Activated T-cell treated with anti-CD3 and anti-CD28 coated beads for 4 hours (primary cell): Measurements from ENCODE around the gene KANK4.
"Not testable (repeated sequence)": the region's sequence is repeated elsewhere in the genome, so short reads cannot be mapped to it uniquely, and the experiment has no call there.

Source experiments
- DNase-seq: peaks from one replicate; pipeline ENCODE4 v3.0.0-alpha.2; 2020

Gene KANK4

DNA sequence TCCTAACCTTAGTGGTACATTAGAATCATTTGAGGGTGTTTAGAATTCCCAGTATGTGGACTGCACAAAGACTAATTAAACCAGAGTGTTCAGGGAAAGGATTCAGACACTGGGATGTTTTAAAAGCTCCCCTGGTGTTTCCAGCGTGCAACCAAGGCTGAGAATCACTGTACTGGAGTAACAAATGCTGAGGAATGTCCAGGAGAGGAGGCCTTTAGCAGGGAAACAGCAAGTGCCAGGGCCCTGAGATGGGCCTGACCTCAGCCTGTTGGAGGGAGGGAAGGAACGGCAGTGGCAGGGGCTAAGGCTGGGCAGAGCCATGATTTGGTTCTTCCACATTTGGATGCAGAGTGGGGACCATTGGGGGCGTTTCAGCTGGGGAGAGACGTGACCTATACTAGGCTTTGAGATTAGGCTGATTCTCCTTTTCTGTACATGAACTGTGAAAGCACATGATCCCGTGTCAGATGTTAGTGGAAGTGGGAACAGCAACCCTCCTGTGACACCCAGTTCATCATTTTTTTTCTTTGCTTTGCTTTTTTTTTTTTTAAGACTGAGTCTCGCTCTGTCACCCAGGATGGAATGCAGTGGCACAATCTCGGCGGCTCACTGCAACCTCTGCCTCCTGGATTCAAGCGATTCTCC is 49.3 kb downstream of the KANK4 start:
- DNase-seq, result no peak

DNA sequence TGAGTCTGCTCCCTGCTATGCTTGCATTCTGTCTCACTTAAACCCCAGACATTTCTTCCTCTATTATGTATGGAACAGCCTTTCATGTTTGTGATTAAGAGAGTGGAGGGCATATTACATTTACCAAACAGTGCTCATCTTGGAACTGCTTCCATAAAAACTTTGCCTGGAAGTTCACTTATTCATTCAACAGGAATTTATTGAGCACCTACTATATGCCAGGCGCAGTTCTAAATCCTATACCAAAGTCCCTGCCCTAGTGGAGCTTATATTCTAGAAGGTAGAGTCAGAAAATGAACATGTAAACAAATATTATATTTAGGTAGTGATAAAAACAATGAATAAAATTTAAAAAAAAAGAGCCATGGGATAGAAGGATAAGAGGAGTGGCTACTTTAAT is 49.8 kb downstream of the KANK4 start:
- DNase-seq, result no peak

DNA sequence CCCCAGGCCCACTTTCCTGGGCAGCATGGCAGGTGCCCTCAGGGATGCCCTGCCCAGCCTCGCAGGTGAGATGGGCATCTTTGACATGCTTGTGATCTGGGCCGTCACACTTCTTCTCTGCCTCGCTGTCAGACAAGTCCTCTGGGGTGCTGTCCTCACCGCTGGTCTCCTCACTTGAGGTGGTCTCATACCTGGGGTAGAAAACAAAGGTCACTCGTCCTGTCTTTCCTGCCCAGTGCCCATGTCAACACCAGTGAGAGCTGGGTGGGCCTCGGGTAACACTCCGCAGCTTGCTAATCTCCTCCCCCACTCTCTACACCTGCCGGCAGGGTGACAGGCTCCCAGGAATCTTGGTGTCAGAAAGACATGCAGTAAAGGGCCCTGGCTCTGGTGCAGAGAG is 50.9 kb downstream of the KANK4 start:
- DNase-seq, result no peak

DNA sequence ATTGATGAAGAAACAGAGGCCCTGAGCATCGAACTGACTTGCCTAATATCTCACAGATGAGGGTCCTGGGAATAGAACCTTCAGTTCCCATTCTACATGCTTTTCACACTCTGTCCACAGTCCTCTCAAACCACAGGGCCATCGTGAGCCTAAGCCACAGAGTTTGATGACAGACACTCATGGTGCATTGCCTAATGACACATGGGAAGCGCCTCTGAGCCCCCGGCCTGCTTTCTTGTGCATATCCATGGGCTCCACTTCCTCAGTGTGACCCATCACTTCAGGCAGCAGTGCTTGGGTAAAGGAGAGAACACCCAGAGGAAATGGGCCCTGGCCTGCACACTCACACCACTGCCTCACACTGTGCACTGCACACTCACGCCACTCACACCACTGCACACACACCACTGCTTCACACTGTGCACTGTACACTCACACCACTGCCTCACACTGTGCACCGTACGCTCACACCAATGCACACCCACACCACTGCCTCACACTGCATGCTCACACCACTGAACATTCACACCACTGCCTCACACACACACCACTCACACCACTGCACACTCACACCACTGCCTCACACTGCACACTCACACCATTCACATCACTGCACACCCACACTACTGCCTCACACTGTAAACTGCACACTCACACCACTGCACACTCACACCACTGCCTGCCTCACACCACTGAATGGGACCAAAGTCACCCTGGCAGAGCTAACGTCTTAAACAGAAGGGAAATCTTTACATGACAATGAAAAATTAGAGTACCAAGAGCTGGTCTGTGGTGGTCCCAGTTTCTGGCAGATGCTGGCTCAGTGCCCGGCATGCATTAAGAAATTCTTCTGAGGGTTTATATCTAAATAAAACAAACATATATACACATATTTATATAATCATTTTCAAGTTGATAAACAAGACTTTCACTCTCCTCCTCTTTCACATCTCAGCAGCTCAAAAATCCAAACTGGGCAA is 53.0 kb downstream of the KANK4 start:
- DNase-seq, result no peak

DNA sequence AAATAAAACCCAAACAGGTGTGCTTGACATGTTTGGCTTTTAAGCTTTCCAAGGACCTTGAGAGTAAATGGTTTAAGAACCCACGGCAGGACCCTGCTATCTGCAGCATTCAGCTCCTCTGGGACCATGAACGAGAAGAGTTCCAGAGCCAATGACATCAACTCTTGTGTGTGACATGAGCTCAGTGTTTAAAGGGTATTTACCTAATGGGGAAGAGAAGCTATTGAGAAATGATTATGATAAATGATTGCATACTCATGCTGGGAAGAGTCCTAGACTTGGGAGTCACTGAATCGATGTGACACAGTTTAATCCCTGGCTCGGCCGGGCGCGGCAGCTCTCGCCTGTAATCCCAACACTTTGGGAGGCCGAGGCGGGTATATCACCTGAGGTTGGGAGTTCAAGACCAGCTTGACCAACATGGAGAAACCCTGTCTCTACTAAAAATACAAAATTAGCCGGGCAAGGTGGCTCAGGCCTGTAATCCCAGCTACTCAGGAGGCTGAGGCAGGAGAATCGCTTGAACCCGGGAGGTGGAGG is 55.4 kb downstream of the KANK4 start:
- no peak for DNase-seq

DNA sequence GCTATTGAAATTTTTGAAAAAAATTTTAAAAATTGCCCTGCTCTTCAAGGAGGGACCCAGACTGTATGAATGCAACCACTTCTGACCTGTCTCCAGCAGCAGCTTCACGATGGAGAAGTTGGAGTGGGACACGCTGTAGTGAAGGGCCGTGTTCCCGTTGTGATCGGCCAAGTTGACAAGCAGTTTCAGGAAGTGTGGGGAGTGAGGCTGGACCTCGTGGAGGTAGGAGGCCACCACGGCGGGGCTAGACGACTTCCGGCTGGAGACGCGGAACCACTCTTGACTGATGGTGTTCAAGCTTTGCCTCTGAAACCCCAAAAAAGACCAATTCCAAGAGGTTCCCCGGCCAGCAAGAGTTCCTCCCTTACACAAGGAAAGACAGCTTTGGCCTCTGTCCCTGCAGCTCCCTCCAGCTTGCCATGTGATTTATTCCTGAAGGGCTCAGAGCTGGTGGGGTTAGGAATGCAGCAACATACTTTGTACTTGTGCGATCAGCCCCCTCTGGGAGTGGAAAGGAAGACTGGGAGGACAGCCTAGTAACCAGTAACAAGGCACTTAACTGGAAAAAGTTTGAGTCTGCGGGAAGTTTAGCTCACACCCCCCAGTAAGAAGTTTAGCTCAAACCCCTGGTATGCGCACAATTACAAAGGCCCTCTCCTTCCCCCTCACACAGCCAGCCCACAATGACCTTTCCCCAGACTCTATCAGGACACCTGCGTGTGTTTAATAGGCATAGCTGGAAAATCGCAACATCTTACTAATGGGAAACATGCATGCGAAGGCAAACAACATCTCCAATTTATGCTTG is 56.0 kb downstream of the KANK4 start:
- no peak for DNase-seq

DNA sequence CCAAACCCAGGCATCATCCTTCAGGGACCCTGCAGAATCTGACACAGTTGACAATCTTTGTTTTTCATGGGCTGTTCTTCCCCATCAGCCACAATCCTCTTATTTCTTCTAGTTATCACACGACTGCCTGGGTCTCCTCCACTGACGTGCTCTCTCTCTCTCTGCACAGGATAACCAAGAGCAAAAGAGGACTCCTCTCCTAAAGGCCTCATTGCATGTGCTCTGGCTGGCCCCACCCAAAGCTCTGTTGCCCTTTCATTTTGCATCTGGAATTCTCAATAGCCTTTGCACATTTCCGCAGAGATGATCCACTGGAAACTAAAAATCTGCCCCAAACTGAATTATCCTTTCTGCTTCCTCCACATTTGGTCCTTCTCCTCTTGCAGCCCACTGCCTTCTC is 58.5 kb downstream of the KANK4 start:
- DNase-seq, result no peak

DNA sequence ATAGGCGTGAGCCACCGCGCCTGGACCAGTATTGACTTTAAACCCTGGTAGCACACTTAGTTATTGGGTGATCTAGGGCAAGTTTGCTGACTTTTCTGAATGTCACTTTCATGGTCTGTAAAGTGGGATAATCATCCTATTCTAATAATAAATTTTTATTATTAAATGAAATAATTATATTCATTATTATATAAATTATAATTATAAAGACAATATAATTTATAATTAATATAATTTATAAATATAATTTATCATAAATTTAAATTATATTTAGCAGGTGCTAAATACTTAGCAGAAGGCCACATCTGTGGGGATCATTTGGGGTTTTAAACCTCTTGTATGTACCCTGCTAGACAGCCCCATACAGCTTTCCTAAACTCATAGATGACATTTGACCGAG is 59.7 kb downstream of the KANK4 start:
- no peak for DNase-seq

DNA sequence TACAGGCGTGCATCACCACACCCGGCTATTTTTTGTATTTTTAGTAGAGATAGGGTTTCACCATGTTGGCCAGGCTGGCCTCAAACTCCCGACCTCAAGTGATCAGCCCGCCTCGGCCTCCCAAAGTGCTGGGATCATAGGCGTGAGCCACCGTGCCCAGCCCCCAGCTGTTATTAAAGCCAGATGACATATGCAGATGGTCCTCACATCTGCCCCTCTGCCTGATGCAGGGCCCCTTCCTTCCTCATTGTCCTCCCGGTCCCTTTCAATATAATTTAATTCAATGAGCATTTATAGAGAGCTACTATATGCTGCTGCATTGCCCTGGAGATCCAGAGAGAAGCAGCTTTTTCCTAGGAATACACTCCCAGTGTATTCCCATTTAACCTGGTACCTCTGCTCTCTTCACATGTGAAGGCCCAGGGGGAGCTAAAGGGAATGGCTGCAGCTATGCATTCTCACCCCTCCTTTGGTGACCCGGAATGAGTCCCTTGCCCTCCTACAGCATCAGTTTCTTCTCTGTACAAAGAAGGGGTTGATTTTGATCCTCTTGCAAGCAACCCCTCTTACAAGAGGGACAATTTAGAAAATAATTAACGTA is 69.0 kb downstream of the KANK4 start:
- no peak for DNase-seq

DNA sequence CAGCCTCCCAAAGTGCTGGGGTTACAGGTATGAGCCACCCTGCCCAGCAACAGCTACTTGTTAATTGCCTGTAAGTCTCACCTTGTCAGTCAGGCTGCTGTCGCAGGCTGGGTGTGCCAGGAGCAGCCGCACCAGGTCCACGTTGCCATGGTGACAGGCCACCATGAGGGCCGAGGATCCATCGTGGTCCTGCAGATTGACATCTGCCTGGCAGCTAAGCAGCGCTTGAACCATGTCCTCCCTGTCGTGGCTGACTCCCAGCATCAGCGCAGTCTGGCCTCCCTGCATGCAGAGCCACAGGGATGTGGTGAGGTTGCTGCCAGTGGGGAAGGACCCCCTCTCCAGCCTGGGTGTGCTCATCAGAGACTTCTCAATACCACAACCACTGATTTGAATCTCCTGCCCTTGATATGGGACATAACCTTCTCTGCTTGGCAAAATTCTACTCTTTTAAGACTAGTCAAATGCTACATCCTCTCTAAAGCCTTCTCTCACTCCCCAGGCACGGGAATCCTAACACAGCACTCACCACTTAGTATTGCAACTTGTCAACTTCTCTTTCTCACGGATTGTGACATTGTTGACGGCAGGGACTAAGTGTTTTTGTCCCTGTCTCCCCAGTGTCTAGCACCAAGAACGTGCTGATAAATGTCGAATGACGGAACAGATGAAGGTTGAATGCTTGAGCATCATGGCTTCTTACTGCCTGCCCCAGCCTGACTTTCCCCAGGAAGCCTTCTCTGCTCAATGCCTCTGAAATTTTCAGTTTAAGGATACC is 71.7 kb downstream of the KANK4 start:
- no peak for DNase-seq

DNA sequence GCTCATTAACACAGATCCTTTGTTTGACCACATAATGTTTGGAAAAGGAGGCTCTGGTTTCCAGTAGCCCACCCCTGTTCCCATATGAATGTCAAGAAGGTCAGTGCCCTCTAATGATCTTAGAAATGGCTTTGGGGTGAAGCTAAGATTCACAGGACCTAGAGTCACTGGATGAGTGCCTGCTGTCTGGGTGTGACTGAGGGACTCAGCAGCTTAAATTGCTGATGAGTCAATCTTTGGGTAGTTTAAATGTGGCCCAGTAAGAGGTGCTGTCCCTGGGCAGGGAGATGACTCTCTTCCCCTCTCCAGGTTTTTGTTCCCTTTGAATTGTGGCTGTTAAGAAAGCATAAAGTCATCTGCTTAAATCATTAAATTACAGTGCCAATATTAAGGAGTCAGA is 74.0 kb downstream of the KANK4 start:
- no peak for DNase-seq

DNA sequence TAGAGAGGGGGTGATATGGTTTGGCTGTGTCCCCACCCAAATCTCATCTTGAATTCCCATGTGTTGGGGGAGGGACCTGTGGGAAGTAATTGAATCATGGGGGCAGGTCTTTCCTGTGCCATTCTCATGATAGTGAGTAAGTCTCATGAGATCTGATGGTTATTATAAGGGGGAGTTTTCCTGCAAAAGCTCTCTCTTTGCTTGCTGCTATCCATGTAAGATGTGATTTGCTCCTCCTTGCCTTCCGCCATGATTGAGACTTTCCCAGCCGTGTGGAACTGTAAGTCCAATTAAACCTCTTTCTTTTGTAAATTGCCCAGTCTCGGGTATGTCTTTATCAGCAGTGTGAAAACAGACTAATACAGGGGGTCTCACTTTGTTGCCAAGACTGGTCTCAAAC is 74.9 kb downstream of the KANK4 start:
- not testable (repeated sequence) for DNase-seq

DNA sequence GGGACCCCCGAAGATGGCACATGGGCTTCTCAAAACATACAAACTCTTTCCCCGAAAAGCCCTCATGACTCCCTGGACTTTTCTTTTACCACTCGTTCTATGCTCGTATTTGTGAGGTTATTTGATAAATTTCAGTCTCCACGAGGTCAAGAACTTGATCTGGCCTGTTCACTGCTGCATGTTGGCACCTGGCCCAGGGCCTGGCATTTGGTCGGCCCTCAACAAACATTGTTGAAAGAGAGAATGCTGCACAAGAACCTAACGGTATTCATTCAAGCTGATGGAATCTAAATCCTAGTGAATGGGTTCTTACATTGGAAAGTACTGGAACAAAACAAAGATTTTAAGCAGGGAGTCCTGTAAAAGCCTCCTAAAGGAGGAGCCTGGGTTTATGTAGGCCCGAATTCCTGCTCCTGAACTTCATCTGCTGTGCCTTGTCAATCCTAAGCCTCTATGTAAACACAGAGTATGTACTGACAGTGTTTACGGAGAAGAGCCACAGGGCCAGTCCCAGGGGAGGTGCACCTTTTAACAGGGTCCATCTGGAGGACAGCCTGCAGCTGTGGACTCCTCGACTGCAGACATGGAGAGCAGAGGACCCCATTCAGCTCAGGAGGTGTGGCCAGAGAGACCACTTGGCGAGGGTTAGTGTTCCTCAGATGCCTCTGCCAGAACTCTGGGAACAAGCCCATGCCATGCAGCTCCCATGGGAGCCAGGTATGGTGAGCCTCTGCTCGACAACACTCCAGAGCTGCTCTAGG is 77.7 kb downstream of the KANK4 start:
- DNase-seq, result no peak

DNA sequence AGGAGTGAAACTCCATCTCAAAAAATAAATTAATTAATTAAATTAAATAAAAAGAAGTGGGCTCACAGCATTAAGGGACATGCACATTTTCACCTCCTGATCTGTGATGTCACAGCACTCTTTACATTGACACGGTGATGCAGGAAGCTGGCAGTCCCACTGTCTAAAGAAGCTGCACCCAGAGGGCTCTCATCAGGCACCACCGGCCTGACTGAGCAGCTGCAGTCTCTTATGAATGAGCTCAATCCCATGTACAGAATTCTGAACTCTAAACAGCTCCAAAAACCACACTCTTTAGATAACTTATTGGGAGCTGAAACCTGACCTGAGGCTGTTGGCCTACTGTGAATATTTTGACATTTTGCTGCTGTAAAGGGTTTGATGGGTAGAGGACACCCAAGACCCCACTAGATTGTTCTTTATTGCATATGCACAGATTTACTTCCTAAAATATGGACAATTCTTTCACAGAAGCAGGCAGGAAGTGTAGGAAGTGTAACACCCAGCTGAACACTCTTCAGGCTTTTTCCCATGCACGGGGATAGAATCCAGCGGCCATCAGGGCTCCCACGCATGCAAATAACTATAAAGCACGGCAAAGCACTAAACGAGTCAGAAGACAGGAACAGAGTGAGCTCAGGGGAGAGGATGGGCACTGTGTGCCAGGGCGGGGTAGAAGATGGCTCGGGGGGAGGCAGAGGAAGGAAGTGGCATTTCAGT is 78.4 kb downstream of the KANK4 start:
- DNase-seq, result no peak

DNA sequence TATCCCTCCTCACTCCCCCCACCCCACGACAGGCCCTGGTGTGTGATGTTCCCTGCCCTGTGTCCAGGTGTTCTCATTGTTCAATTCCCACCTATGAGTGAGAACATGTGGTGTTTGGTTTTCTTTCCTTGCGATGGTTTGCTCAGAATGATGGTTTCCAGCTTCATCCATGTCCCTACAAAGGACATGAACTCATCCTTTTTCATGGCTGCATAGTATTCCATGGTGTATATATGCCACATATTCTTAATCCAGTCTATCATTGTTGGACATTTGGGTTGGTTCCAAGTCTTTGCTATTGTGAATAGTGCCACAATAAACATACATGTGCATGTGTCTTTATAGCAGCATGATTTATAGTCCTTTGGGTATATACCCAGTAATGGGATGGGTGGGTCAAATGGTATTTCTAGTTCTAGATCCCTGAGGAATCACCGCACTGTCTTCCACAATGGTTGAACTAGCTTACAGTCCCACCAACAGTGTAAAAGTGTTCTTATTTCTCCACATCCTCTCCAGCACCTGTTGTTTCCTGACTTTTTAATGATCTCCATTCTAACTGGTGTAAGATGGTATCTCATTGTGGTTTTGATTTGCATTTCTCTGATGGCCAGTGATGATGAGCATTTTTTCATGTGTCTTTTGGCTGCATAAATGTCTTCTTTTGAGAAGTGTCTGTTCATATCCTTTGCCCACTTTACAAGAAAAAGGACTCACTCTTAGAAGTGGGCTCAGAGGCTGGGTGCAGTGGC is 79.4 kb downstream of the KANK4 start:
- DNase-seq, result not testable (repeated sequence)

DNA sequence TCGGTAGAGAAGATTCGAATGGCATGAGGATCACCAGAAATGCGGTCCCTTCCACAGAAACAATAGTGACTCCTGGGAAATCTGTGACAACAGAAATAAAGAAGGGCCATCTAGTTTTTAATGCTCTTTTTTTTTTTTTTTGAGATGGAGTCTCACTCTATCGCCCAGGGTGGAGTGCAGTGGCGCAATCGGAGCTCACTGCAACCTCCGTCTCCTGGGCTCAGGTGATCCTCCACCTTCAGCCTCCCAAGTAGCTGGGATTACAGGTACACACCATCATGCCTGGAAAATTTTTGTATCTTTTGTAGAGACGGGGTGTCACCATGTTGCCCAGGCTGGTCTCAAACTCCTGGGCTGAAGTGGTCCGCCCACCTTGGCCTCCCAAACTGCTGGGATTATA is 80.7 kb downstream of the KANK4 start:
- no peak for DNase-seq

DNA sequence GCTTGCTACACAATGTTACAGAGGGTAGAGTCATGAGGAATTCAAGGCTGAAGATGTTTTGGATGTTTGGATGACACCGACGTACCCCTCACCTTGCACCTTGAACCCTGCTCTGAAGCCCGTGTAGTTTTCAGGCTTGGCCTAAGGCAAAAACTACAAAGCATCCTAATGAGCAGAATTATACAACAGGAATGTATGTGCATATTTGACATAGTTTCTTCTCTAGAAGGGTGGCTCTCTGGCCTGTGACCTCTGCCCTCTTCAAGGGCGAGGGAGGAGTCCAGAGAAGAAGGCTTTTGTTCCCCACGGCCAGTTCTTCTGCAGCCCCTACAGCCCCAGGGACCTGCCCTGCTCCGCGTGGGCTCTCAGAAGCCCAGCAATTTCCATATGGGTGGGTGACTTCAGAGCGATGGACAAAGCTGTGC is 81.3 kb downstream of the KANK4 start:
- DNase-seq, result no peak

DNA sequence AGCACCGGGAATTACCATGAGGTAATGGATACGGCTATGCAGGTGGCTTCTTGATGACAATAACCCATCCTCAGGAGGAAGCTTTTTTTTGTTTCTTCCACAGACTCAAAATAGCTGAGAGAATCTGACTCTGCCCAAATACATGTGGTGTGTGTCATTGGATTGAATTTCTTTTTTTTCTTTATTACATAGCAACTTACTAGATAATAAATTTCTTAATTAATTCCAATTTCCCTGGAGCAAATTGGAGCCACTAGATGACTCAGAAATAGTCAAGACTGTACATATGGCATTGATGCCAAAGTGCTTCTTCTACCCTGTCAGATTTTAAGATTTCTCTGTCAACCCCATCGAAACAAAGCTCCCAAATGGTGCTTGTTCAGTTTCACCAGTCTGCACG is 81.9 kb downstream of the KANK4 start:
- no peak for DNase-seq

DNA sequence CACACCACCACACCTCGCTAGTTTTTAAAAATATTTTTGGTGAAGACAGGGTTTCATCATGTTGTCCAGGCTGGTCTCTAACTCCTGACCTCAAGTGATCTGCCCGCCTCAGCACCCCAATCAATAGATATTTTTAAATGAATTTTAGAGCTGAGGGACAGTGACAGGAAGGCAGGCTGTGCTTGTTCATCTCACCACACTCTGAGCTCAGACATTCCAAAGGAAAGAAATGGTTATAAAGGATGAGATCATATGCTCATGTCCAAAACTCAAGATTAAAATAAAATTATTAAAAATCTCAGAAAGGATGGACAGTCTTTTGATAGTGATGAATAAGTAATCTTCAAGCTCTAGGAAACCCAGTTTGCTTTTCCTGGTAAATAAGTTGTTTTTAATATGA is 83.7 kb downstream of the KANK4 start:
- DNase-seq, result no peak

DNA sequence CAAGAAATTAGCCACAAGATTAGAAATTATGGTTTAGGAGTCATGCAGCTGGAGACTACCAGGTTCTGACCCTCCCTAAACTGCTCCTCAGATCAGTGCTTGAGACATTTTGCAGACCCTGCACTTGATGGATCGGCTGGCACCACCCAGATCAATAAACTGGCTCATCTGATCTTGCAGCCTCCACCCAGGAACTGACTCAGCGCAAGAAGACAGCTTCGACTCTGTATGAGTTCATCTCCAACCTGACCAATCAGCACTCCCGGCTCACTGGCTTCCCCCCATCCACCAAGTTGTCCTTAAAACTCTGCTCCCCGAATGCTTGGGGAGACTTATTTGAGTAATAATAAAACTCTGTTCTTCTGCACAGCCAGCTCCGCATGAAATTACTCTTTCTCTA is 84.5 kb downstream of the KANK4 start:
- DNase-seq, result no peak
